SK-N-SH treated with all-trans-retinoic acid at 6 μM for 48 hours (cell line): ENCODE data around the gene ERVV-1.
"Not testable (repeated sequence)": the region's sequence is repeated elsewhere in the genome, so short reads cannot be mapped to it uniquely, and the experiment has no call there.

Experiments
- ATAC-seq: fragments of 200-7000 bp; cut with Tn5 transposase; 3 replicates; pipeline ENCODE4 v1.9.1; 2020; ENCODE audit warnings: mild to moderate bottlenecking, moderate library complexity
- ARNTL ChIP-seq: fragments of 450-650 bp; formaldehyde crosslinking; IDR thresholded peaks from 2 replicates; pipeline ENCODE4 v1.5.0; 2020; ENCODE audit warnings: low read depth, mild to moderate bottlenecking, moderate library complexity, borderline replicate concordance
- BACH2 ChIP-seq: fragments of 250-450 bp; sonication (Bioruptor Pico); IDR thresholded peaks from 2 replicates; pipeline ENCODE4 v1.9.0; 2021; ENCODE audit warnings: mild to moderate bottlenecking, borderline replicate concordance
- CREB5 ChIP-seq: fragments of 250-450 bp; sonication (Bioruptor Pico); IDR thresholded peaks from 2 replicates; pipeline ENCODE4 v1.5.1; 2020; ENCODE audit warnings: low read depth, mild to moderate bottlenecking, moderate library complexity
- CSDC2 ChIP-seq: fragments of 250-450 bp; sonication (Bioruptor Pico); IDR thresholded peaks from 2 replicates; pipeline ENCODE4 v1.5.0; 2020; ENCODE audit warnings: mild to moderate bottlenecking, moderate library complexity
- ESRRG ChIP-seq: fragments of 250-450 bp; sonication (Bioruptor Pico); IDR thresholded peaks from 2 replicates; pipeline ENCODE4 v1.6.1; 2021; ENCODE audit warnings: mild to moderate bottlenecking
- ISL1 ChIP-seq: fragments of 250-450 bp; sonication (Bioruptor Pico); IDR thresholded peaks from 2 replicates; pipeline ENCODE4 v2.1.2; 2022; ENCODE audit warnings: mild to moderate bottlenecking, moderate library complexity
- OSR1 ChIP-seq: fragments of 250-450 bp; sonication (Bioruptor Pico); IDR thresholded peaks from 2 replicates; pipeline ENCODE4 v1.8.0; 2022; ENCODE audit warnings: moderate library complexity, mild to moderate bottlenecking, inconsistent platforms
- PATZ1 ChIP-seq: fragments of 250-450 bp; sonication (Bioruptor Pico); IDR thresholded peaks from 2 replicates; pipeline ENCODE4 v1.8.0; 2020; ENCODE audit warnings: mild to moderate bottlenecking, moderate library complexity, borderline replicate concordance
- POU6F1 ChIP-seq: fragments of 250-450 bp; sonication (Bioruptor Pico); IDR thresholded peaks from 2 replicates; pipeline ENCODE4 v1.8.0; 2021; ENCODE audit warnings: low read depth, mild to moderate bottlenecking, moderate library complexity, borderline replicate concordance
- PPARA ChIP-seq: fragments of 250-450 bp; sonication (Bioruptor Pico); IDR thresholded peaks from 2 replicates; pipeline ENCODE4 v1.5.0; 2020; ENCODE audit warnings: mild to moderate bottlenecking, borderline replicate concordance
- RARB ChIP-seq: fragments of 250-450 bp; sonication (Bioruptor Pico); IDR thresholded peaks from 2 replicates; pipeline ENCODE4 v1.8.0; 2021; ENCODE audit warnings: mild to moderate bottlenecking, moderate library complexity
- SNAI2 ChIP-seq: fragments of 250-450 bp; sonication (Bioruptor Pico); IDR thresholded peaks from 2 replicates; pipeline ENCODE4 v1.5.0; 2020; ENCODE audit warnings: mild to moderate bottlenecking, moderate library complexity
- TCF4 ChIP-seq: fragments of 250-450 bp; sonication (Bioruptor Pico); IDR thresholded peaks from 2 replicates; pipeline ENCODE4 v1.8.0; 2021; ENCODE audit warnings: mild to moderate bottlenecking, moderate library complexity, borderline replicate concordance
- TOX ChIP-seq: fragments of 250-450 bp; sonication (Bioruptor Pico); IDR thresholded peaks from 2 replicates; pipeline ENCODE4 v1.8.0; 2021; ENCODE audit warnings: mild to moderate bottlenecking, moderate library complexity, borderline replicate concordance
- ZC3H10 ChIP-seq: fragments of 250-450 bp; sonication (Bioruptor Pico); IDR thresholded peaks from 2 replicates; pipeline ENCODE4 v1.5.1; 2021; ENCODE audit warnings: mild to moderate bottlenecking, moderate library complexity
- ZFP30 ChIP-seq: fragments of 450-650 bp; formaldehyde crosslinking; IDR thresholded peaks from 2 replicates; pipeline ENCODE4 v1.5.0; 2022; ENCODE audit warnings: mild to moderate bottlenecking, moderate library complexity
- ZNF70 ChIP-seq: fragments of 450-650 bp; formaldehyde crosslinking; IDR thresholded peaks from 2 replicates; pipeline ENCODE4 v1.5.0; 2020; ENCODE audit warnings: mild to moderate bottlenecking, moderate library complexity
- ZNF8 ChIP-seq: fragments of 450-650 bp; formaldehyde crosslinking; IDR thresholded peaks from 2 replicates; pipeline ENCODE4 v1.5.0; 2020; ENCODE audit warnings: mild to moderate bottlenecking, moderate library complexity
- TF ChIP-seq, protein P1 (sequence below): fragments of 250-450 bp; sonication (Bioruptor Pico); IDR thresholded peaks from 2 replicates; pipeline ENCODE4 v1.5.0; 2020; ENCODE audit warnings: mild to moderate bottlenecking, moderate library complexity

Gene ERVV-1

DNA sequence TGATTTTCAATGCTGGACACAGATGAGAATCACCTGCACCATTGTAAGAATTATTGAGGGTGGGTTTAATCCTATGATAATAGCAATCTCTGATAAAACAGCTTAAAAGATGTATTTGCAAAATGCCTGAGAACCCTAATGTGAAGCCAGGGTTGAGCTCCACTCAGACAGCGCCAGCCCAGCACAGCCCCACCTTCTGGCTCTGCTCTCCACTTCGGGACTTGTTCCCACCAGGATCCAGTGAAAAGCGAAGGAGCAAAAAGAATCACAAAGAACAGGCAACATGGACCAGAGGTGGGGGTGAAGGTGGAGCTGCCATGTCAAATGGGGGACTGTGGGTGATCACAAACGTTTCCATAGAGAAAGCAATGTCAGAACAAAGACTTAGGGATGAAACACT lies 32.4 kb upstream of the ERVV-1 start:
- ATAC-seq, result no peak
- TF ChIP-seq CREB5, result no peak
- no peak for TF ChIP-seq PPARA (CRISPR knock-in tag)
- TF ChIP-seq ZNF70, result no peak
- TF ChIP-seq CSDC2, result no peak
- TF ChIP-seq, protein P1, sequence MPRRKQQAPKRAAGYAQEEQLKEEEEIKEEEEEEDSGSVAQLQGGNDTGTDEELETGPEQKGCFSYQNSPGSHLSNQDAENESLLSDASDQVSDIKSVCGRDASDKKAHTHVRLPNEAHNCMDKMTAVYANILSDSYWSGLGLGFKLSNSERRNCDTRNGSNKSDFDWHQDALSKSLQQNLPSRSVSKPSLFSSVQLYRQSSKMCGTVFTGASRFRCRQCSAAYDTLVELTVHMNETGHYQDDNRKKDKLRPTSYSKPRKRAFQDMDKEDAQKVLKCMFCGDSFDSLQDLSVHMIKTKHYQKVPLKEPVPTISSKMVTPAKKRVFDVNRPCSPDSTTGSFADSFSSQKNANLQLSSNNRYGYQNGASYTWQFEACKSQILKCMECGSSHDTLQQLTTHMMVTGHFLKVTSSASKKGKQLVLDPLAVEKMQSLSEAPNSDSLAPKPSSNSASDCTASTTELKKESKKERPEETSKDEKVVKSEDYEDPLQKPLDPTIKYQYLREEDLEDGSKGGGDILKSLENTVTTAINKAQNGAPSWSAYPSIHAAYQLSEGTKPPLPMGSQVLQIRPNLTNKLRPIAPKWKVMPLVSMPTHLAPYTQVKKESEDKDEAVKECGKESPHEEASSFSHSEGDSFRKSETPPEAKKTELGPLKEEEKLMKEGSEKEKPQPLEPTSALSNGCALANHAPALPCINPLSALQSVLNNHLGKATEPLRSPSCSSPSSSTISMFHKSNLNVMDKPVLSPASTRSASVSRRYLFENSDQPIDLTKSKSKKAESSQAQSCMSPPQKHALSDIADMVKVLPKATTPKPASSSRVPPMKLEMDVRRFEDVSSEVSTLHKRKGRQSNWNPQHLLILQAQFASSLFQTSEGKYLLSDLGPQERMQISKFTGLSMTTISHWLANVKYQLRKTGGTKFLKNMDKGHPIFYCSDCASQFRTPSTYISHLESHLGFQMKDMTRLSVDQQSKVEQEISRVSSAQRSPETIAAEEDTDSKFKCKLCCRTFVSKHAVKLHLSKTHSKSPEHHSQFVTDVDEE (CRISPR knock-in tag), result no peak
- TF ChIP-seq BACH2 (CRISPR knock-in tag), result no peak
- no peak for TF ChIP-seq ZNF8 (CRISPR knock-in tag)
- TF ChIP-seq TOX (CRISPR knock-in tag), result no peak

- ATAC-seq, result not testable (repeated sequence)
These were observed 30.6 kb upstream of the ERVV-1 start for GRCh38 chr19:52983167-52983566.

DNA sequence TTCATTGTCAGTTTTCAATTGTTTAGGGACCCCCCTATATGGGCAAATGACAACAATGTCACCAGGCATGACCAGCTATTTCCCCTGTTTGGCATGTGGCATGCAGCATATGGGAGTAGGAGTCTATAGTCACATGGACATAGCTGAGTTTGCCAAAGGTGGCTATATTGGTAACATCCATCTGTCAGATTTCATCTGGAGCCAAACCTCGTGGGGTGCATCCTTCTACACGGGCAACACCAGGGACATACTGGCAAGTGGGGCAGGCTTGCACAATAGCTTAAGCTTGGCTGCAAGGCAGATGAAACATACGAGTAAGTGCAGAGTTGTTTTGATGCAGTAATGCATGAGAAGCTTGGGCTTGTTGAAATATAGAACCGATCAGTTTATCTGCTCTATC lies 26.5 kb upstream of the ERVV-1 start:
- ATAC-seq, result no peak
- TF ChIP-seq RARB (CRISPR knock-in tag) (no peak), PPARA (CRISPR knock-in tag) (no peak), ZNF8 (CRISPR knock-in tag) (no peak), POU6F1 (CRISPR knock-in tag) (no peak), BACH2 (CRISPR knock-in tag) (no peak), ESRRG (CRISPR knock-in tag) (no peak), TOX (CRISPR knock-in tag) (no peak), CREB5 (no peak), OSR1 (CRISPR knock-in tag) (no peak), SNAI2 (CRISPR knock-in tag) (no peak), ISL1 (no peak), ZFP30 (CRISPR knock-in tag) (no peak), ZC3H10 (no peak), TCF4 (CRISPR knock-in tag) (no peak)
- TF ChIP-seq, protein P1 (CRISPR knock-in tag), result no peak

DNA sequence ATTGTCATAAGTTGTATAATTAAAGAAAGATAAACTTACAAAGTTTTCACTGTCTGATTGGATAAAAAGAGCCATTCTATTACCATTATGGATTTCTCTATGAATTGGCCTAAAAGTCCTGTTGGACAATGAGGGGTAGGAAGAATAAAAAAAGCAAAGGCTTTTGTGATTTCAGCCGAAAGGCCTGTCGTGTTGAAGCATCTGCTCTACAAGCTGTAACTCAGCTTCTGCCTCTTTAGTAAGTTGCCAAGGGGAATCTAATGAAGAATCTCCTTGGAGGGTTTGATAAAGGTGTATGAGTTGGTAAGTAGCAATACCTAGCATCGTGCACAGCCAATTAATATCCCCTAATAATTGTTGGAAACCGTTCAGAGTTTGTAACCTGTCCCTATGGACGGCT lies 25.2 kb upstream of the ERVV-1 start:
- no peak for ATAC-seq
- TF ChIP-seq ZNF70 (no peak), ARNTL (CRISPR knock-in tag) (no peak), POU6F1 (CRISPR knock-in tag) (no peak), ESRRG (CRISPR knock-in tag) (no peak), PPARA (CRISPR knock-in tag) (no peak), SNAI2 (CRISPR knock-in tag) (no peak), PATZ1 (CRISPR knock-in tag) (no peak)
- TF ChIP-seq, protein P1 (CRISPR knock-in tag), result no peak
